Kidney (tissue), 22 donors: Measurements from ENCODE around the gene FGB. TPM values are rescaled to one million over a fixed set of nuclear protein-coding genes. Genes with fewer than 3 reads are reported as not detected.
A peak's percentile ranks its signal among the peaks of the same experiment; 100 is the strongest.

Source experiments
- DNase-seq, 5 donors: peaks; one replicate each; pipeline ENCODE4 v3.0.0-alpha.2; 2013 to 2020
- FAIRE-seq: peaks from 2 replicates; lab custom pipeline; 2012; peaks lifted over from hg19 to GRCh38; lab: Jason Lieb, UNC
- H3K27ac ChIP-seq, 2 donors: one replicate each; pipeline ENCODE4 v1.7.0; 2013; ENCODE audit warnings: low read depth in 2 of 2, low read length in 2 of 2, inconsistent platforms in 1 of 2
- H3K27me3 ChIP-seq: one replicate; pipeline ENCODE4 v1.7.1; 2013; ENCODE audit warnings: low read length, inconsistent platforms; ENCODE audit not compliant: control insufficient read depth, insufficient read depth
- H3K36me3 ChIP-seq, 3 donors: one replicate each; pipeline versions ENCODE4 v1.7.0 to v1.7.1; 2013; ENCODE audit warnings: low read length in 3 of 3, control low read depth in 1 of 3, inconsistent platforms in 1 of 3; ENCODE audit not compliant: insufficient read depth in 3 of 3, control insufficient read depth in 2 of 3
- H3K4me1 ChIP-seq, 3 donors: one replicate each; pipeline versions ENCODE4 v1.7.0 to v1.7.1; 2013; ENCODE audit warnings: low read length in 3 of 3, inconsistent platforms in 1 of 3, low read depth in 1 of 3; ENCODE audit not compliant: control insufficient read depth in 2 of 3, insufficient read depth in 2 of 3
- H3K4me3 ChIP-seq, 3 donors: one replicate each; pipeline versions ENCODE4 v1.7.0 to v1.8.1; 2013; ENCODE audit warnings: low read length in 3 of 3, control low read depth in 1 of 3, inconsistent platforms in 1 of 3
- H3K9ac ChIP-seq, 3 donors: one replicate each; pipeline versions ENCODE4 v1.7.0 to v1.7.1; 2013; ENCODE audit warnings: low read length in 3 of 3, control low read depth in 1 of 3, inconsistent platforms in 1 of 3
- H3K9me3 ChIP-seq, 3 donors: one replicate each; pipeline versions ENCODE4 v1.7.0 to v1.7.1; 2013; ENCODE audit warnings: low read length in 3 of 3, control low read depth in 1 of 3, inconsistent platforms in 1 of 3; ENCODE audit not compliant: control insufficient read depth in 2 of 3, insufficient read depth in 1 of 3
- CTCF ChIP-seq: IDR thresholded peaks from 3 replicates; pipeline ENCODE4 v1.5.1; 2012; ENCODE audit warnings: mild to moderate bottlenecking, moderate library complexity, borderline replicate concordance; ENCODE audit not compliant: insufficient read depth; ENCODE audit errors: extremely low read depth
- intact Hi-C: fragments of 100-400 bp; cut with DNase I; formaldehyde crosslinking; loops from one replicate; pipeline ENCODE4 v1.11.1; 2022
- long read RNA-seq, 10 donors: library from polyadenylated mRNA in 1 of 10; unstranded in 1 of 10; transcript quantifications; one replicate each; pipeline ENCODE4 v2.0.0 and lab custom pipeline, GENCODE V29; 2021 to 2026
- polyA plus RNA-seq: library from polyadenylated mRNA; stranded (reverse); fragments of 350-450 nt; fragmentation: Illumina TruSeq; extraction: RNeasy Lipid Tissue Mini Kit (QIAGEN cat#74804); gene quantifications from one replicate; pipeline ENCODE4 v1.2.3, GENCODE V29; 2014; ENCODE audit warnings: low read depth, low replicate concordance; ENCODE audit not compliant: insufficient read depth
- total RNA-seq: library from RNA; stranded (reverse); fragmentation: NEBNext Ultra II Directional; extraction: Animal tissue kit (Norgen Biotek cat#: 25700); gene quantifications from one replicate; pipeline ENCODE4 v1.2.1, GENCODE V29; 2021
- donor health status: control.
- donor health status: control.
- donor health status: control.
- donor health status: control.
- donor health status: control.
- donor health status: DM: yes; HTN: yes; CAD: no.
- donor health status: Normal renal cell carcinoma (clear cell type).

Gene FGB
- total RNA-seq (42.5 TPM), polyA plus RNA-seq (23.5 TPM)
- long read RNA-seq, donor 1, partial matches to known transcripts: 0 of 2 reads
- long read RNA-seq, donor 1, other reads (novel, unspliced or antisense): 0 of 2 reads
- long read RNA-seq, donor 2, partial matches to known transcripts: 11 of 16 reads
- long read RNA-seq, donor 2, other reads (novel, unspliced or antisense): 0 of 16 reads
- long read RNA-seq, donor 3, transcript FGB-201 (8 exons, 1,975 nt): major isoform, 22 of 31 reads
- long read RNA-seq, donor 3, partial matches to known transcripts: 5 of 31 reads
- long read RNA-seq, donor 3, other reads (novel, unspliced or antisense): 0 of 31 reads
- long read RNA-seq, donor 4, transcript FGB-204 (3 exons, 574 nt): minor isoform, 5 of 47 reads
- long read RNA-seq, donor 4, transcript FGB-201 (8 exons, 1,975 nt): major isoform, 37 of 47 reads
- long read RNA-seq, donor 4, partial matches to known transcripts: 5 of 47 reads
- long read RNA-seq, donor 4, other reads (novel, unspliced or antisense): 0 of 47 reads
- long read RNA-seq, donor 5, partial matches to known transcripts: 7 of 11 reads
- long read RNA-seq, donor 5, other reads (novel, unspliced or antisense): 0 of 11 reads
- long read RNA-seq, donor 6, partial matches to known transcripts: 0 of 2 reads
- long read RNA-seq, donor 6, other reads (novel, unspliced or antisense): 0 of 2 reads
- long read RNA-seq, donor 7, transcript FGB-201 (8 exons, 1,975 nt): major isoform, 24 of 26 reads
- long read RNA-seq, donor 7, partial matches to known transcripts: 1 of 26 reads
- long read RNA-seq, donor 7, other reads (novel, unspliced or antisense): 1 of 26 reads
- long read RNA-seq, donor 8, partial matches to known transcripts: 0 of 1 reads
- long read RNA-seq, donor 8, other reads (novel, unspliced or antisense): 0 of 1 reads
- long read RNA-seq, donor 9: 0 reads
- long read RNA-seq, donor 10, partial matches to known transcripts: 0 of 2 reads
- long read RNA-seq, donor 10, other reads (novel, unspliced or antisense): 0 of 2 reads

- no peaks in the 10 kb centered on the region for H3K27me3 ChIP-seq
- DNase-seq (no peak), FAIRE-seq (peak; percentile 35)
- peak within 1 kb of the TSS in 1 of 3 donors; percentile 43 for H3K4me3 ChIP-seq
- H3K4me1 ChIP-seq: no peaks in the 10 kb centered on the region
- no peaks in the 10 kb centered on the region for H3K36me3 ChIP-seq
- TF ChIP-seq CTCF: no peak
- H3K9ac ChIP-seq: no peak within 1 kb of the TSS
- intact Hi-C loops: no loop called here
- no peak within 1 kb of the TSS for H3K27ac ChIP-seq
- no peaks in the 10 kb centered on the region for H3K9me3 ChIP-seq
Observed at GRCh38 chr4:154562697-154563254, at the start of gene FGB. Gene FGB (plus strand): TSS chr4:154563011. CDS start chr4:154563019, 8 bp downstream.

DNA sequence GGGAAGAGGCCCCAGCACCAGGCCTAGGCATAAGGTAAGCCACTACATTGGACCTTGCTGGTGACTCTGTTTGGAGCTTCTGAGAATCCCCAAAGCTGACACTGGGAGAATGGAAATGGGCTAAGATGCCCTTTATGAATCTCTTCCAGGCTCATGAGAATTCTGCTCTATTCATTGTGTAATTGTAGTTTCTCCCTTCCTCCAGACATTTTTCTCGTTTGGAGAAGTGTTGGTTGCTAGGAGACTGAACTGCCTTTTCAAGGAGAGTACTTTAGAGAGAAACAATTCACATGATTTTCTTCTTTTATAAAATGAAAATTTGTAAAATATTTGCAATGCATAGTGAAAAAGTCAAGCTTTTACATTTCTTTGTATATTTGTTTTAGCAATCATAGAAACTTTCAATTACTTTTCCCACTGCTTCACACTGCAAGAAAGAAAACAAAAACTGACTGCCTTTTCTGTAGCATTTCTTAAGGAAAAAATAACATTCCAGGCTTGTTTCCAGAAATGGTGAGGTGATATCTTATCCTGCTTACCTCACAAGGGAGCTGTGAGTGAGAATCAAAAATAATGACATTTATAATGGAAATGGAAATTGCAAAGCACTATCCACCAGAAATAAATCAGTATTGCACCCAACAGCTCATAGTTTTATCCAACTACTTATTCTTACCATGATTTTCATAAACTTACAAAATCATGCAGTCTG is 46.3 kb upstream of the FGB start:
- Histone ChIP-seq H3K4me1 (peaks cover 0 to 3% (median 0%) of the 10 kb centered on the region in 3 donors), H3K4me3 (no peak overlapping the region), H3K9ac (no peak overlapping the region), H3K36me3 (no peaks in the 10 kb centered on the region), H3K27ac (no peak overlapping the region), H3K27me3 (no peaks in the 10 kb centered on the region), H3K9me3 (no peaks in the 10 kb centered on the region)
- DNase-seq (peak in 1 of 5 donors; percentile 27), FAIRE-seq (no peak)
- no peak for TF ChIP-seq CTCF
- intact Hi-C loops: no loop called here

DNA sequence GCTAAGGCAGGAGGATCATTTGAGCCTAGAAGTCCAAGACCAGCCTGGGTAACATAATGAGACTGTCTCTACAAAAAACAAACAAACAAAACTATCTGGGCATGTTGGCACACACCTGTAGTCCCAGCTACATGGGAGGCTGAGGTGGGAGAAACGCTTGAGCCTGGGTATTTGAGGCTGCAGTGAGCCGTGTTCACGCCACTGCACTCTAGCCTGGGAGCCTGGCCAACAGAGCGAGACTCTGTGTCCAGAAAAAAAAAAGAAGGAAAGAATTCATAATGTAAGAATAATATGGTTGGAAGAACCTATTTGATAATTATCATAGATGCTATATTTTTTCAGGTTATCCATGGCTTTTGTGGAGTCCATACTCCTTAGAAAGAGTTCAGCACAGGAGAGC is 45.2 kb upstream of the FGB start:
- intact Hi-C loops: no loop called here
- H3K36me3 ChIP-seq: no peaks in the 10 kb centered on the region
- FAIRE-seq (no peak), DNase-seq (no peak)
- no peak for TF ChIP-seq CTCF
- H3K9ac ChIP-seq: no peak overlapping the region
- no peaks in the 10 kb centered on the region for H3K27me3 ChIP-seq
- H3K4me1 ChIP-seq: peaks cover 0 to 3% (median 0%) of the 10 kb centered on the region in 3 donors
- H3K4me3 ChIP-seq: no peak overlapping the region
- no peak overlapping the region for H3K27ac ChIP-seq
- H3K9me3 ChIP-seq: no peaks in the 10 kb centered on the region
